Neural cell (in vitro differentiated cells): ENCODE measurements around the gene RPUSD1. TPM values are rescaled to one million over a fixed set of nuclear protein-coding genes. Genes with fewer than 3 reads are reported as not detected.

Source experiments
- H2AFZ ChIP-seq: fragments of 200-600, 300-800 bp; sonication (generic), shearing (Covaris generic); 2 replicates; pipeline ENCODE4 v1.6.0; 2014; ENCODE audit warnings: low read depth, mild to moderate bottlenecking, antibody characterized with exemption, low read length, moderate library complexity
- H3F3A ChIP-seq: fragments of 200-600 bp; shearing (Covaris generic); 2 replicates; pipeline ENCODE4 v1.6.1; 2016; ENCODE audit warnings: mild to moderate bottlenecking, moderate library complexity, mixed read lengths, antibody characterized with exemption, low read length; ENCODE audit not compliant: insufficient read depth, poor library complexity, severe bottlenecking
- H3K27ac ChIP-seq: fragments of 200-600, 300-800 bp; sonication (generic), shearing (Covaris generic); 2 replicates; pipeline ENCODE4 v1.5.1; 2014; ENCODE audit warnings: mild to moderate bottlenecking, low read length, moderate library complexity
- H3K27me3 ChIP-seq: fragments of 300-800, 200-600 bp; sonication (generic), shearing (Covaris generic); 2 replicates; pipeline ENCODE4 v1.6.0; 2014; ENCODE audit warnings: mild to moderate bottlenecking, low read depth, low read length, moderate library complexity; ENCODE audit not compliant: insufficient read depth
- H3K36me3 ChIP-seq: fragments of 300-800, 200-600 bp; sonication (generic), shearing (Covaris generic); 2 replicates; pipeline ENCODE4 v1.5.1; 2014; ENCODE audit warnings: mild to moderate bottlenecking, antibody characterized with exemption, low read length, moderate library complexity; ENCODE audit not compliant: insufficient read depth
- H3K4me2 ChIP-seq: fragments of 300-800, 200-600 bp; sonication (generic), shearing (Covaris generic); 2 replicates; pipeline ENCODE4 v1.6.0; 2014; ENCODE audit warnings: mild to moderate bottlenecking, low read length
- H3K4me3 ChIP-seq: fragments of 300-800, 200-600 bp; sonication (generic), shearing (Covaris generic); 2 replicates; pipeline ENCODE4 v1.5.1; 2014; ENCODE audit warnings: mild to moderate bottlenecking, low read length, moderate library complexity
- H3K79me2 ChIP-seq: fragments of 200-600 bp; shearing (Covaris generic); replicated peaks from 2 replicates; pipeline ENCODE4 v1.6.0; 2014; ENCODE audit warnings: mild to moderate bottlenecking, low read length, moderate library complexity; ENCODE audit not compliant: insufficient read depth
- H3K9ac ChIP-seq: fragments of 300-800, 200-600 bp; sonication (generic), shearing (Covaris generic); 2 replicates; pipeline ENCODE4 v1.6.1; 2016; ENCODE audit warnings: mild to moderate bottlenecking, low read length, mixed read lengths
- H3K9me2 ChIP-seq: fragments of 200-600 bp; shearing (Covaris generic); 2 replicates; pipeline ENCODE4 v1.6.1; 2016; ENCODE audit warnings: mild to moderate bottlenecking, low read length, mixed read lengths; ENCODE audit not compliant: insufficient read depth
- H3K9me3 ChIP-seq: fragments of 200-600, 300-800 bp; sonication (generic), shearing (Covaris generic); 2 replicates; pipeline ENCODE4 v1.6.1; 2016; ENCODE audit warnings: mild to moderate bottlenecking, mixed run types, low read length, moderate library complexity, mixed read lengths
- H4K20me1 ChIP-seq: fragments of 200-600 bp; shearing (Covaris generic); 2 replicates; pipeline ENCODE4 v1.6.1; 2016; ENCODE audit warnings: mild to moderate bottlenecking, mixed run types; ENCODE audit not compliant: insufficient read depth
- EP300 ChIP-seq: fragments of 450-650 bp; conservative IDR thresholded peaks from 2 replicates; pipeline ENCODE4 v1.6.1; 2014; ENCODE audit warnings: antibody characterized with exemption, mild to moderate bottlenecking, moderate library complexity; ENCODE audit not compliant: poor library complexity, severe bottlenecking
- EZH2 ChIP-seq: fragments of 200-600, 300-800 bp; shearing (Covaris generic), sonication (generic); IDR thresholded peaks from 2 replicates; pipeline ENCODE4 v1.6.1; 2014; ENCODE audit warnings: antibody characterized with exemption, low read length, borderline replicate concordance, mild to moderate bottlenecking; ENCODE audit not compliant: insufficient read depth, poor library complexity, severe bottlenecking
- MXI1 ChIP-seq: fragments of 450-650 bp; conservative IDR thresholded peaks from 2 replicates; pipeline ENCODE4 v1.6.1; 2014; ENCODE audit warnings: antibody characterized with exemption, mild to moderate bottlenecking; ENCODE audit not compliant: poor library complexity, severe bottlenecking
- POLR2AphosphoS5 ChIP-seq: IDR thresholded peaks from 2 replicates; pipeline ENCODE4 v1.6.1; 2012
- RAD21 ChIP-seq: fragments of 450-650 bp; conservative IDR thresholded peaks from 2 replicates; pipeline ENCODE4 v1.6.1; 2014; ENCODE audit warnings: antibody characterized with exemption, mild to moderate bottlenecking, moderate library complexity
- SMC3 ChIP-seq: fragments of 450-650 bp; conservative IDR thresholded peaks from 2 replicates; pipeline ENCODE4 v1.6.1; 2014; ENCODE audit warnings: antibody characterized with exemption, mild to moderate bottlenecking, moderate library complexity; ENCODE audit not compliant: poor library complexity
- TAF1 ChIP-seq: IDR thresholded peaks from 2 replicates; pipeline ENCODE4 v1.6.1; 2012; ENCODE audit warnings: low read depth
- polyA plus RNA-seq: library from polyadenylated mRNA; depleted of rRNA; stranded (reverse); fragments of >200 nt; gene quantifications from 2 replicates; pipeline ENCODE4 v1.2.3, GENCODE V29; 2014
- TF ChIP-seq, protein P1 (sequence below): IDR thresholded peaks from 2 replicates; pipeline ENCODE4 v1.6.1; 2012; ENCODE audit warnings: borderline replicate concordance
- TF ChIP-seq, protein P2 (sequence below): fragments of 450-650 bp; IDR thresholded peaks from 2 replicates; pipeline ENCODE4 v1.5.1; 2014; ENCODE audit warnings: antibody characterized with exemption, mild to moderate bottlenecking, moderate library complexity; ENCODE audit not compliant: poor library complexity, severe bottlenecking

Gene RPUSD1
- polyA plus RNA-seq, 1 donor from 2014 or later = 42.4 TPM

DNA sequence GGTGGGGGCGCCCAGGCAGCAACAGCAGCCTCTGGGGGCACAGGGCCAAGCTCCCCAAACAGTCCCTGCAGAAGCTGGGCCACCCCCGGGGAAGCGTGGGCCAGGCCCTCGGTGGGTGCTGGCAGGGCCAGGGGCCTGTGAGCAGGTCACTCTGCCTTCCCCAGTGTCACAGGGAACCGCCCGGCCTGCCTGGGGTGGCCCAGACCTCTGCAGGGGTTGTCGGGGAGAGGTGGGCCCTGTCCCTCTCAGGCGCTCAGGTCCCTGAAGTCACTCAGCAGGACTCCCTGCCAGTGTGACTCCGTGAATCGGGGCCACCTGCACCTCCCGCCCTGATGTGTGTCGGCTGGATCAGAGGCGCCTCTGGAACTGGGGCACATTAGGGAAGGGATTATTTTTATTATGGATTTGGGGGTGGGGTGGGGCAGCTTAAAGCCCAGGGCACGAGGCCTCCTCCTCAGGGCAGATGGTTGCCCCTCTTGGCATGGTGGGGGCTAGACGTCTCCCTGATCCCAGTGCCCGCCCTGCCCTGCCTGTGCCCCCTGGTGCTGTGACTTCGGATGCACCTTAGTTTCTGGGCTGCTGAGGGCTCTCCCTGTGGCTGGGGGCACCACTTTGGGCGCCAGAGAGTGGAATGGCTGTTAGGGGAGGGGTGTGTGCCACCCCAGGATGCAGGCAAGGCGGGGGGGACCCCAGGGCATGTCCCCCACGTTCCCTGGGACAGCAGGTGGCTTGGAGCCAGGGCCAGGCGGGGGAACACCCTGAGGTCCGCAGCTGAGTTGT, 13.6 kb upstream of the RPUSD1 start (continued):
- TF ChIP-seq, protein P1, sequence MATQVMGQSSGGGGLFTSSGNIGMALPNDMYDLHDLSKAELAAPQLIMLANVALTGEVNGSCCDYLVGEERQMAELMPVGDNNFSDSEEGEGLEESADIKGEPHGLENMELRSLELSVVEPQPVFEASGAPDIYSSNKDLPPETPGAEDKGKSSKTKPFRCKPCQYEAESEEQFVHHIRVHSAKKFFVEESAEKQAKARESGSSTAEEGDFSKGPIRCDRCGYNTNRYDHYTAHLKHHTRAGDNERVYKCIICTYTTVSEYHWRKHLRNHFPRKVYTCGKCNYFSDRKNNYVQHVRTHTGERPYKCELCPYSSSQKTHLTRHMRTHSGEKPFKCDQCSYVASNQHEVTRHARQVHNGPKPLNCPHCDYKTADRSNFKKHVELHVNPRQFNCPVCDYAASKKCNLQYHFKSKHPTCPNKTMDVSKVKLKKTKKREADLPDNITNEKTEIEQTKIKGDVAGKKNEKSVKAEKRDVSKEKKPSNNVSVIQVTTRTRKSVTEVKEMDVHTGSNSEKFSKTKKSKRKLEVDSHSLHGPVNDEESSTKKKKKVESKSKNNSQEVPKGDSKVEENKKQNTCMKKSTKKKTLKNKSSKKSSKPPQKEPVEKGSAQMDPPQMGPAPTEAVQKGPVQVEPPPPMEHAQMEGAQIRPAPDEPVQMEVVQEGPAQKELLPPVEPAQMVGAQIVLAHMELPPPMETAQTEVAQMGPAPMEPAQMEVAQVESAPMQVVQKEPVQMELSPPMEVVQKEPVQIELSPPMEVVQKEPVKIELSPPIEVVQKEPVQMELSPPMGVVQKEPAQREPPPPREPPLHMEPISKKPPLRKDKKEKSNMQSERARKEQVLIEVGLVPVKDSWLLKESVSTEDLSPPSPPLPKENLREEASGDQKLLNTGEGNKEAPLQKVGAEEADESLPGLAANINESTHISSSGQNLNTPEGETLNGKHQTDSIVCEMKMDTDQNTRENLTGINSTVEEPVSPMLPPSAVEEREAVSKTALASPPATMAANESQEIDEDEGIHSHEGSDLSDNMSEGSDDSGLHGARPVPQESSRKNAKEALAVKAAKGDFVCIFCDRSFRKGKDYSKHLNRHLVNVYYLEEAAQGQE = no peak
- TF ChIP-seq TAF1 (no peak), EP300 (no peak)

DNA sequence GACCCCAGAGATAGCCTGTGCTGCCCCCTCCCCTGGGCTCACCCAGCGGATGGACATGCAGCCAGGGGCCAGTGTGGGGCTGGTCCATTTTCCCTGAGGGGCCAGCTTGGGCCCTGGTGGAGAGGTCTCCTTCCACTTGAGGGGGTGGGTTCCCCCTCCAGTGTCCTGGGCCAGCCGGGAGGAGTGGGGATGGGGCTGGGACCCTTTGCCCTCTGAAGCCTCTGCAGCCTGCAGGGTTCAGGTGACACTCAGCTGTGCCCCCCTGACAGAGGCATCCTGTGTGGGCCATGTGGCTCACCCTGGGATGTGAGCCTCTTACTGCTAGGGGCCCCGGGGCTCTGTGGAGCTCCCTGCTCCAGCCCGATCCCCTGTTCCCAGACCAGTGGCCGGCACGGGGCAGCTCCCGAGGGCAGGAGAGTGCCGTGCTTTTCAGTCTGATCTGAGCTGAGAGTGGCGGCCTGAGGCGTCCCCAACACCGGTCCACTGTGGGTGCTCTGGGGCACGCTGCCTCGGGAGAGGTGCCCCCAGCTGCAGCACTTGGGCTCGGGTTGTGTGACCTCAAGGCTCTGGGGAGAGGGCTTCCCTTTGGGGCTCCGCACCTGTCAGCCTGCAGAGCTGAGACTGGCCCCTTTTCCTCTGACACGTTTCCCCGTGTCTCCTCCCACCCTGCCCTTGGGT, 12.8 kb upstream of the RPUSD1 start:
- no peaks in the 10 kb centered on the region for H3K79me2 ChIP-seq
- H3K9ac ChIP-seq = no peak overlapping the region
- no peaks in the 10 kb centered on the region for H3K36me3 ChIP-seq
- TF ChIP-seq, protein P2, sequence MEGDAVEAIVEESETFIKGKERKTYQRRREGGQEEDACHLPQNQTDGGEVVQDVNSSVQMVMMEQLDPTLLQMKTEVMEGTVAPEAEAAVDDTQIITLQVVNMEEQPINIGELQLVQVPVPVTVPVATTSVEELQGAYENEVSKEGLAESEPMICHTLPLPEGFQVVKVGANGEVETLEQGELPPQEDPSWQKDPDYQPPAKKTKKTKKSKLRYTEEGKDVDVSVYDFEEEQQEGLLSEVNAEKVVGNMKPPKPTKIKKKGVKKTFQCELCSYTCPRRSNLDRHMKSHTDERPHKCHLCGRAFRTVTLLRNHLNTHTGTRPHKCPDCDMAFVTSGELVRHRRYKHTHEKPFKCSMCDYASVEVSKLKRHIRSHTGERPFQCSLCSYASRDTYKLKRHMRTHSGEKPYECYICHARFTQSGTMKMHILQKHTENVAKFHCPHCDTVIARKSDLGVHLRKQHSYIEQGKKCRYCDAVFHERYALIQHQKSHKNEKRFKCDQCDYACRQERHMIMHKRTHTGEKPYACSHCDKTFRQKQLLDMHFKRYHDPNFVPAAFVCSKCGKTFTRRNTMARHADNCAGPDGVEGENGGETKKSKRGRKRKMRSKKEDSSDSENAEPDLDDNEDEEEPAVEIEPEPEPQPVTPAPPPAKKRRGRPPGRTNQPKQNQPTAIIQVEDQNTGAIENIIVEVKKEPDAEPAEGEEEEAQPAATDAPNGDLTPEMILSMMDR = no peak
- no peak for TF ChIP-seq SMC3
- H3F3A ChIP-seq = no peaks in the 10 kb centered on the region
- H2AFZ ChIP-seq = no peak overlapping the region
- no peak overlapping the region for H3K4me2 ChIP-seq
- no peak overlapping the region for H3K27ac ChIP-seq
- no peaks in the 10 kb centered on the region for H4K20me1 ChIP-seq
- peaks cover 15% of the 10 kb centered on the region for H3K27me3 ChIP-seq
- H3K9me3 ChIP-seq = no peaks in the 10 kb centered on the region
- no peaks in the 10 kb centered on the region for H3K9me2 ChIP-seq
- no peak overlapping the region for H3K4me3 ChIP-seq

DNA sequence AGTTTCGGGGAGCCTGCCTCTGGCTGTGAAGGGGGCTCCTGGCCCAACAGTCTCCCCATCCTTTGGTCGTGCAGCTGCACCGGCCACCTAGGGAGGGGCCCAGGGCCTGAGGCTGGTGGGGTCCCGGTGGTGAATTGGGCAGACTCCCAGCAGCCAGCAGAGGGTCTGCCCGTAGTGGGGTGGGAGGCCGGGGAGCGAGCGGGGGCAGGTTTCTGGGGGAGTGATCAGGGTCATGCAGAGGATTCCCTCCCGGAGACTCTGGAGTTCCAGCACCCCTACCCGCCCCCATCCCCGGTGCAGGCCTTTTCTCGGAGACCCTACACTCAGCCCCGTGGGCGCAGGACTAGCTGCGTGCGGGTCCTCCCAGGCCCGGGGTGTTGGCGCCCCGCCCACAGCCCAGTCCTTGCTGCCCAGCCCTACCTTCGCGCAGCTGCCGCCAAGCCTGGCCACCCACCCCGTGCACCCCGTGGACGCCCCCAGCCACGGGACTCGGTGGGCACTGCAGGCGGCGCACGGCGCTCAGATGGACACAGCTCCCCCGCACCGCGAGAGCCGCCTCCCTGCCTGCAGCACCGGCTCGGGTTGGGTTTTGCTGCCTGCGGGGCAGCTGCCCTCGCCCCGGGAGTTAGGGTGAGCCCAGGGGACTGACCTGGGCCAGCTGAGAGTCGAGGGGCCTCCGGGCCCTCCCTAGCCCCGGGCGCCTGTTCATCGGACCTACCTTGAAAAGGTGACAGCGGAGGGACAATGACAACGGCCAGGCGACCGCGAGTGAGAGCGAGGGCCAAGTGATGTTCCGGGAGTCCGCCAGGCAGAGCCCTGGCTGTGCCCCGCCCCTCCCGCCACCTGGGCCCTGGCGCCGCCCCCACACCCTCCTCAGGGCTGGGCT, 12.0 kb upstream of the RPUSD1 start, which contains the start of gene GNG13:
Gene GNG13 (minus strand): TSS at position 787 of the 886 bp plus-strand sequence. CDS start 1,657 bp downstream, outside the sequence.
- H3K27ac ChIP-seq = no peak within 1 kb of the TSS
- H3F3A ChIP-seq = no peaks in the 10 kb centered on the region
- no peaks in the 10 kb centered on the region for H3K9me2 ChIP-seq
- H3K9ac ChIP-seq = no peak within 1 kb of the TSS
- H3K4me2 ChIP-seq = no peak within 1 kb of the TSS
- H4K20me1 ChIP-seq = no peaks in the 10 kb centered on the region
- TF ChIP-seq RAD21 (no peak), TAF1 (no peak), EP300 (no peak), MXI1 (no peak), POLR2AphosphoS5 (no peak), EZH2 (no peak), SMC3 (no peak)
- TF ChIP-seq, protein P1 = no peak
- TF ChIP-seq, protein P2 = no peak
- H3K4me3 ChIP-seq = no peak within 1 kb of the TSS
- H3K36me3 ChIP-seq = no peaks in the 10 kb centered on the region
- H3K9me3 ChIP-seq = no peaks in the 10 kb centered on the region
- H3K79me2 ChIP-seq = no peaks in the 10 kb centered on the region
- H2AFZ ChIP-seq = no peak within 1 kb of the TSS
- peaks cover 15% of the 10 kb centered on the region for H3K27me3 ChIP-seq
